B cell (primary cell): ENCODE data around the gene CABP2. TPM values are rescaled to one million over a fixed set of nuclear protein-coding genes. Genes with fewer than 3 reads are reported as not detected.

Experiments used
- ATAC-seq: fragments of 200-7000 bp; cut with Tn5 transposase; one replicate; pipeline ENCODE4 v1.10.0; 2021; ENCODE audit warnings: low read depth, mild to moderate bottlenecking, moderate number of reproducible peaks, moderate library complexity
- CTCF ChIA-PET: fragments of 350-600 bp; sonication (Branson Sonifier 250); formaldehyde crosslinking; loops from one replicate; lab custom pipeline; 2021; ENCODE audit warnings: antibody characterized with exemption, inconsistent platforms; lab: Charles Lee
- POLR2A ChIA-PET: fragments of 350-600 bp; sonication (Branson Sonifier 250); formaldehyde crosslinking; loops from one replicate; lab custom pipeline; 2021; ENCODE audit warnings: antibody characterized with exemption; lab: Charles Lee
- DNase-seq: peaks from one replicate; pipeline ENCODE4 v3.0.0; 2013
- H2AFZ ChIP-seq: 2 replicates; pipeline ENCODE4 v1.6.1; 2012; ENCODE audit warnings: mild to moderate bottlenecking, low read depth, low read length; ENCODE audit not compliant: insufficient read depth, poor library complexity, severe bottlenecking
- H3K27ac ChIP-seq, 2 donors: 1 replicate in 1 of 2; 2 replicates in 1 of 2; pipeline ENCODE4 v1.5.1; 2012 to 2013; ENCODE audit warnings: low read length in 2 of 2, mild to moderate bottlenecking in 2 of 2, moderate library complexity in 1 of 2
- H3K27me3 ChIP-seq, 4 experiments: fragments of 200-600 bp in 1 of 4; sonication (generic) in 1 of 4; replicated peaks in 1 of 4; 1 replicate in 2 of 4; 2 replicates in 2 of 4; pipeline versions ENCODE4 v1.6.1 to v1.7.0; 2013 to 2016; ENCODE audit warnings: low read length in 3 of 4, mild to moderate bottlenecking in 2 of 4, mixed read lengths in 1 of 4, moderate library complexity in 1 of 4; ENCODE audit not compliant: insufficient read depth in 4 of 4, control insufficient read depth in 3 of 4; ENCODE audit errors: control extremely low read depth in 1 of 4
- H3K36me3 ChIP-seq, 2 experiments: replicated peaks in 1 of 2; 1 replicate in 1 of 2; 2 replicates in 1 of 2; pipeline versions ENCODE4 v1.6.1 to v1.7.1; 2013; ENCODE audit warnings: low read length in 1 of 2; ENCODE audit not compliant: insufficient read depth in 2 of 2, control insufficient read depth in 1 of 2; ENCODE audit errors: control extremely low read depth in 1 of 2, extremely low read depth in 1 of 2
- H3K4me1 ChIP-seq, 2 donors: fragments of 200-600 bp in 1 of 2; sonication (generic) in 1 of 2; 1 replicate in 1 of 2; 2 replicates in 1 of 2; pipeline versions ENCODE4 v1.5.1 to v1.6.1; 2013 to 2017; ENCODE audit warnings: low read length in 2 of 2; ENCODE audit not compliant: control insufficient read depth in 2 of 2, insufficient read depth in 2 of 2
- H3K4me2 ChIP-seq: replicated peaks from 2 replicates; pipeline ENCODE3; 2012; ENCODE audit warnings: mild to moderate bottlenecking, low read depth, low read length; ENCODE audit not compliant: poor library complexity, severe bottlenecking
- H3K4me3 ChIP-seq, 5 experiments: fragments of 200-600 bp in 1 of 5; sonication (generic) in 1 of 5; 1 replicate in 3 of 5; 2 replicates in 2 of 5; pipeline versions ENCODE4 v1.5.1 to v1.7.0; 2011 to 2016; ENCODE audit warnings: low read length in 4 of 5, mild to moderate bottlenecking in 4 of 5, low read depth in 2 of 5, control low read depth in 1 of 5, moderate library complexity in 1 of 5; ENCODE audit not compliant: insufficient read depth in 1 of 5; ENCODE audit errors: control extremely low read depth in 1 of 5, extremely low read depth in 1 of 5
- H3K79me2 ChIP-seq: fragments of 200-600 bp; sonication (generic); one replicate; pipeline ENCODE4 v1.6.0; 2016; ENCODE audit warnings: low read length; ENCODE audit not compliant: control insufficient read depth, insufficient read depth
- H3K9ac ChIP-seq: fragments of 200-600 bp; sonication (generic); 2 replicates; pipeline ENCODE4 v1.6.1; 2017; ENCODE audit warnings: mild to moderate bottlenecking, low read length, moderate library complexity
- H3K9me3 ChIP-seq, 3 donors: one replicate each; pipeline versions ENCODE4 v1.6.1 to v1.7.1; 2013; ENCODE audit warnings: low read length in 2 of 3; ENCODE audit not compliant: control insufficient read depth in 2 of 3, insufficient read depth in 1 of 3; ENCODE audit errors: control extremely low read depth in 1 of 3
- H4K20me1 ChIP-seq: 2 replicates; pipeline ENCODE4 v1.6.0; 2012; ENCODE audit warnings: mild to moderate bottlenecking, low read length; ENCODE audit not compliant: insufficient read depth, control insufficient read depth, poor library complexity, severe bottlenecking
- H3K27ac Mint-ChIP-seq: one replicate; pipeline ENCODE4 v1.8.0; 2021; ENCODE audit warnings: mixed read lengths
- H3K27me3 Mint-ChIP-seq: one replicate; pipeline ENCODE4 v1.8.0; 2021; ENCODE audit warnings: mixed read lengths
- H3K4me1 Mint-ChIP-seq: one replicate; pipeline ENCODE4 v1.8.0; 2021; ENCODE audit warnings: mixed read lengths
- H3K4me3 Mint-ChIP-seq: one replicate; pipeline ENCODE4 v1.8.0; 2021; ENCODE audit warnings: mixed read lengths
- H3K9me3 Mint-ChIP-seq: one replicate; pipeline ENCODE4 v1.8.0; 2022; ENCODE audit warnings: mixed read lengths; ENCODE audit not compliant: insufficient read depth
- CTCF ChIP-seq: fragments of 200-600 bp; IDR thresholded peaks from one replicate; pipeline ENCODE4 v1.8.0; 2022; ENCODE audit warnings: antibody characterized with exemption, mild to moderate bottlenecking
- EZH2 ChIP-seq: IDR thresholded peaks from 2 replicates; pipeline ENCODE4 v1.6.1; 2012; ENCODE audit warnings: borderline replicate concordance, low read depth, mild to moderate bottlenecking, moderate library complexity, low read length; ENCODE audit not compliant: insufficient read depth, poor library complexity, severe bottlenecking
- WGBS: methylation state at CpG from one replicate; pipeline ENCODE4 v1.1.5; 2013; ENCODE audit warnings: missing lambda C conversion rate; ENCODE audit not compliant: insufficient coverage; 5-methylcytosine and 5-hydroxymethylcytosine counted together
- intact Hi-C: fragments of 100-400 bp; cut with micrococcal nuclease; formaldehyde crosslinking; loops from one replicate; pipeline ENCODE4 v1.10.0; 2022
- polyA plus RNA-seq: library from polyadenylated mRNA; depleted of rRNA; stranded (reverse); fragments of >200 nt; gene quantifications from 2 replicates; pipeline ENCODE4 v1.2.3, GENCODE V29; 2012
- total RNA-seq, 2 donors: library from RNA; stranded (reverse); fragments of 120-200 nt in 1 of 2; gene quantifications; 1 replicate in 1 of 2; 2 replicates in 1 of 2; pipeline versions ENCODE4 v1.2.3 to v1.2.4, GENCODE V29; 2013 to 2022

Gene CABP2
- total and polyA plus RNA-seq, 2 donors (not counting 1 experiment from before 2014, with no cell fraction given), result not detected

- ATAC-seq, result no peak
- no peak overlapping the region for H3K4me3 Mint-ChIP-seq
- 87% methylated on average over 45 of the region's 46 CpGs for WGBS
- ChIA-PET POLR2A (interaction anchor here (0.6 to 1.0 kb wide), 3 partner anchors 80 to 142 kb away, joined by 3 read pairs; partner anchors contain the start of gene PPP1CA), CTCF (interaction anchor here (0.7 to 0.9 kb wide), 2 partner anchors 102 to 104 kb away, joined by 3 read pairs; partner anchors contain the start of gene RAD9A)
- intact Hi-C loops, result no loop called here
- DNase-seq, result no peak
- H3K9me3 Mint-ChIP-seq, result no peaks in the 10 kb centered on the region
- H3K27ac Mint-ChIP-seq, result no peak overlapping the region
- H3K4me1 ChIP-seq, result peaks cover 0 to 3% of the 10 kb centered on the region in 2 donors
- H3K4me3 ChIP-seq, result no peak overlapping the region
- peaks cover 4% of the 10 kb centered on the region for H3K4me1 Mint-ChIP-seq
- peaks cover 28% of the 10 kb centered on the region for H3K79me2 ChIP-seq
- H3K4me2 ChIP-seq, result no peak overlapping the region
- H4K20me1 ChIP-seq, result peaks cover 59% of the 10 kb centered on the region
- TF ChIP-seq EZH2 (no peak), CTCF (no peak)
- peaks cover 0 to 86% of the 10 kb centered on the region in 2 experiments for H3K36me3 ChIP-seq
- no peaks in the 10 kb centered on the region for H3K9me3 ChIP-seq
- no peaks in the 10 kb centered on the region for H3K27me3 Mint-ChIP-seq
- H3K27ac ChIP-seq, result no peak overlapping the region
- H2AFZ ChIP-seq, result no peak overlapping the region
- no peaks in the 10 kb centered on the region for H3K27me3 ChIP-seq
- no peak overlapping the region for H3K9ac ChIP-seq
Measured at GRCh38 chr11:67492801-67493547, 30.3 kb downstream of the CABP2 start.

GRCh38 chr11:67492069-67492727, 31.0 kb downstream of the CABP2 start:
- Histone ChIP-seq H3K9me3 (no peaks in the 10 kb centered on the region), H3K4me3 (no peak overlapping the region), H3K79me2 (peaks cover 34% of the 10 kb centered on the region), H4K20me1 (peaks cover 65% of the 10 kb centered on the region), H3K27me3 (no peaks in the 10 kb centered on the region), H2AFZ (no peak overlapping the region), H3K9ac (no peak overlapping the region), H3K4me2 (no peak overlapping the region), H3K36me3 (peaks cover 0 to 85% of the 10 kb centered on the region in 2 experiments), H3K4me1 (peaks cover 0 to 11% of the 10 kb centered on the region in 2 donors), H3K27ac (no peak overlapping the region)
- 93% methylated on average over 19 of the region's 19 CpGs for WGBS
- H3K9me3 Mint-ChIP-seq, result no peaks in the 10 kb centered on the region
- ChIA-PET POLR2A (interaction anchor here (0.6 to 1.0 kb wide), 2 partner anchors 91 to 141 kb away, joined by 3 read pairs; partner anchors contain the start of gene PPP1CA), CTCF (interaction anchor here (0.7 to 0.9 kb wide), 2 partner anchors 101 to 103 kb away, joined by 3 read pairs; partner anchors contain the start of gene RAD9A)
- intact Hi-C loops, result no loop called here
- DNase-seq (no peak), ATAC-seq (no peak)
- H3K27me3 Mint-ChIP-seq, result no peaks in the 10 kb centered on the region
- H3K4me3 Mint-ChIP-seq, result no peak overlapping the region
- peaks cover 12% of the 10 kb centered on the region for H3K4me1 Mint-ChIP-seq
- no peak overlapping the region for H3K27ac Mint-ChIP-seq
- TF ChIP-seq CTCF (no peak), EZH2 (no peak)
